ENCODE data around the gene CYP26C1. TPM values are rescaled to one million over a fixed set of nuclear protein-coding genes. Genes with fewer than 3 reads are reported as not detected.

CYP26C1 gene
- total RNA-seq, 1 experiment from 2014 or later = 0.07 TPM

DNA sequence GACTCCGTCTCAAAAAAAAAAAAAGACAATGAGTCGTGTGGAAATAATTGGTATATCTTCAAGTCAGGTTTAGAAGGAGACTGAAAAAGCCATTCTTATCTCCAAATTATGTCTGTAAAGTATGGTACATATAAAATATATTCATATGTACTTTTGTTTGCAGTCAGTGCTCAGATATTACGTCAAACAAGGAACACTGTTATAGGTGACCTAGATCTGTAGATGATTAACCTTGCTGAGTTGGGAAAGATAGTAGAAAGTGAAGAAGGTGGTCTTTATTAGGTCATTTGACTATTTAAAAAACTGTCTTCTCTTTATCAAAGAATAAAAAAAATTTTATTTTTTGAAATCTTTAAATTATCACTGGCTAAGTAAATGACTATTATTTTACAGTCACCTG lies 44.9 kb upstream of the CYP26C1 start:
- no peaks in the 10 kb centered on the region for H3K36me3 ChIP-seq (ENCODE audit: control insufficient read depth in 1 of 2, insufficient read depth in 2 of 2, low read length in 2 of 2)
- no peak overlapping the region for H2AFZ ChIP-seq (ENCODE audit: low read depth, low read length, poor library complexity, severe bottlenecking)
- ChIA-PET POLR2A (no interaction called here), RAD21 (ENCODE audit: low non-redundant PET in 1 of 2, low total read pairs in 2 of 2, uncharacterized antibody in 2 of 2, unreplicated experiment in 2 of 2) (no interaction called here), CTCF (no interaction called here)
- BruUV-seq (replicated peaks) = no TSS peak
- no peak overlapping the region for H3K27ac ChIP-seq (ENCODE audit: low read depth, low read length)
- no peak overlapping the region for H3K4me2 ChIP-seq (ENCODE audit: low read length)
- H3K27me3 ChIP-seq (ENCODE audit: insufficient read depth, low read length) = no peaks in the 10 kb centered on the region
- H3K9me2 ChIP-seq (ENCODE audit: insufficient read depth) = no peaks in the 10 kb centered on the region
- ATAC-seq (no peak), DNase-seq (ENCODE audit: low read depth, low spot score) (no peak)
- no peaks in the 10 kb centered on the region for H4K20me1 ChIP-seq (ENCODE audit: insufficient read depth)
- H3K4me3 ChIP-seq (replicated peaks in 1 of 2; ENCODE audit: low read depth in 1 of 2, low read length in 2 of 2) = no peak overlapping the region
- no peak overlapping the region for H3K9ac ChIP-seq (ENCODE audit: low read length)
- H3K9me3 ChIP-seq (ENCODE audit: control insufficient read depth in 1 of 2, insufficient read depth in 1 of 2, low read depth in 1 of 2, low read length in 2 of 2) = no peaks in the 10 kb centered on the region
- TF ChIP-seq RAD21 (IDR thresholded peaks at IDR 0.05; ENCODE audit: low read depth) = no peak
- TF ChIP-seq TCF7L2 (IDR thresholded peaks at IDR 0.05; ENCODE audit: borderline replicate concordance, extremely low read depth, insufficient read depth, insufficient read length) = no peak
- no peak for TF ChIP-seq FOSL1 (IDR thresholded peaks at IDR 0.05; ENCODE audit: low read depth)
- TF ChIP-seq, protein P1, sequence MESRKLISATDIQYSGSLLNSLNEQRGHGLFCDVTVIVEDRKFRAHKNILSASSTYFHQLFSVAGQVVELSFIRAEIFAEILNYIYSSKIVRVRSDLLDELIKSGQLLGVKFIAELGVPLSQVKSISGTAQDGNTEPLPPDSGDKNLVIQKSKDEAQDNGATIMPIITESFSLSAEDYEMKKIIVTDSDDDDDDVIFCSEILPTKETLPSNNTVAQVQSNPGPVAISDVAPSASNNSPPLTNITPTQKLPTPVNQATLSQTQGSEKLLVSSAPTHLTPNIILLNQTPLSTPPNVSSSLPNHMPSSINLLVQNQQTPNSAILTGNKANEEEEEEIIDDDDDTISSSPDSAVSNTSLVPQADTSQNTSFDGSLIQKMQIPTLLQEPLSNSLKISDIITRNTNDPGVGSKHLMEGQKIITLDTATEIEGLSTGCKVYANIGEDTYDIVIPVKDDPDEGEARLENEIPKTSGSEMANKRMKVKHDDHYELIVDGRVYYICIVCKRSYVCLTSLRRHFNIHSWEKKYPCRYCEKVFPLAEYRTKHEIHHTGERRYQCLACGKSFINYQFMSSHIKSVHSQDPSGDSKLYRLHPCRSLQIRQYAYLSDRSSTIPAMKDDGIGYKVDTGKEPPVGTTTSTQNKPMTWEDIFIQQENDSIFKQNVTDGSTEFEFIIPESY (IDR thresholded peaks at IDR 0.05; ENCODE audit: extremely low read depth, insufficient replicate concordance, low read length) = no peak
- TF ChIP-seq YY1 (IDR thresholded peaks at IDR 0.05; ENCODE audit: extremely low read depth, insufficient replicate concordance, low read depth, low read length) = no peak
- TF ChIP-seq JUND (IDR thresholded peaks at IDR 0.05) = no peak
- no peak for TF ChIP-seq ELF1 (IDR thresholded peaks at IDR 0.05; ENCODE audit: borderline replicate concordance, low read depth)
- TF ChIP-seq EGR1 (IDR thresholded peaks at IDR 0.05; ENCODE audit: low read depth) = no peak
- TF ChIP-seq SIN3A (IDR thresholded peaks at IDR 0.05; ENCODE audit: low read depth) = no peak
- no peak for TF ChIP-seq ZNF274 (IDR thresholded peaks at IDR 0.05; ENCODE audit: low read depth, low read length)
- TF ChIP-seq, protein P2, sequence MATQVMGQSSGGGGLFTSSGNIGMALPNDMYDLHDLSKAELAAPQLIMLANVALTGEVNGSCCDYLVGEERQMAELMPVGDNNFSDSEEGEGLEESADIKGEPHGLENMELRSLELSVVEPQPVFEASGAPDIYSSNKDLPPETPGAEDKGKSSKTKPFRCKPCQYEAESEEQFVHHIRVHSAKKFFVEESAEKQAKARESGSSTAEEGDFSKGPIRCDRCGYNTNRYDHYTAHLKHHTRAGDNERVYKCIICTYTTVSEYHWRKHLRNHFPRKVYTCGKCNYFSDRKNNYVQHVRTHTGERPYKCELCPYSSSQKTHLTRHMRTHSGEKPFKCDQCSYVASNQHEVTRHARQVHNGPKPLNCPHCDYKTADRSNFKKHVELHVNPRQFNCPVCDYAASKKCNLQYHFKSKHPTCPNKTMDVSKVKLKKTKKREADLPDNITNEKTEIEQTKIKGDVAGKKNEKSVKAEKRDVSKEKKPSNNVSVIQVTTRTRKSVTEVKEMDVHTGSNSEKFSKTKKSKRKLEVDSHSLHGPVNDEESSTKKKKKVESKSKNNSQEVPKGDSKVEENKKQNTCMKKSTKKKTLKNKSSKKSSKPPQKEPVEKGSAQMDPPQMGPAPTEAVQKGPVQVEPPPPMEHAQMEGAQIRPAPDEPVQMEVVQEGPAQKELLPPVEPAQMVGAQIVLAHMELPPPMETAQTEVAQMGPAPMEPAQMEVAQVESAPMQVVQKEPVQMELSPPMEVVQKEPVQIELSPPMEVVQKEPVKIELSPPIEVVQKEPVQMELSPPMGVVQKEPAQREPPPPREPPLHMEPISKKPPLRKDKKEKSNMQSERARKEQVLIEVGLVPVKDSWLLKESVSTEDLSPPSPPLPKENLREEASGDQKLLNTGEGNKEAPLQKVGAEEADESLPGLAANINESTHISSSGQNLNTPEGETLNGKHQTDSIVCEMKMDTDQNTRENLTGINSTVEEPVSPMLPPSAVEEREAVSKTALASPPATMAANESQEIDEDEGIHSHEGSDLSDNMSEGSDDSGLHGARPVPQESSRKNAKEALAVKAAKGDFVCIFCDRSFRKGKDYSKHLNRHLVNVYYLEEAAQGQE (IDR thresholded peaks at IDR 0.05; ENCODE audit: low read depth) = no peak
- no peaks in the 10 kb centered on the region for H3K79me2 ChIP-seq (ENCODE audit: insufficient read depth, low read length)
- intact Hi-C loops (cut with micrococcal nuclease) = no loop called here
- no peaks in the 10 kb centered on the region for H3K4me1 ChIP-seq (ENCODE audit: control insufficient read depth in 1 of 2, insufficient read depth in 2 of 2, low read length in 2 of 2)

All from HCT116 (cell line).